DND-41 (cell line): Measurements from ENCODE around the gene PRCP.

ENCODE experiments used
- CTCF ChIP-seq: IDR thresholded peaks from 2 replicates; pipeline ENCODE4 v1.5.1; 2012; ENCODE audit warnings: borderline replicate concordance, low read length, moderate library complexity, mild to moderate bottlenecking; ENCODE audit not compliant: poor library complexity, severe bottlenecking; ENCODE audit errors: extremely low read depth
- EZH2 ChIP-seq: IDR thresholded peaks from 3 replicates; pipeline ENCODE4 v1.6.1; 2012; ENCODE audit warnings: borderline replicate concordance, low read depth, mild to moderate bottlenecking, moderate library complexity, low read length, inconsistent platforms; ENCODE audit not compliant: severe bottlenecking

- no peak for TF ChIP-seq CTCF
- no peak for TF ChIP-seq EZH2
Measured at GRCh38 chr11:82865841-82866240, 34.4 kb downstream of the PRCP start.
